ENCODE data around the gene RNF130. TPM values are rescaled to one million over a fixed set of nuclear protein-coding genes. Genes with fewer than 3 reads are reported as not detected.

RNF130 gene
- total and polyA plus RNA-seq, 2 of the 13 experiments (the other 11 are each of a cell fraction or from before 2014, with no cell fraction given), result 28.2 to 28.3 TPM

DNA sequence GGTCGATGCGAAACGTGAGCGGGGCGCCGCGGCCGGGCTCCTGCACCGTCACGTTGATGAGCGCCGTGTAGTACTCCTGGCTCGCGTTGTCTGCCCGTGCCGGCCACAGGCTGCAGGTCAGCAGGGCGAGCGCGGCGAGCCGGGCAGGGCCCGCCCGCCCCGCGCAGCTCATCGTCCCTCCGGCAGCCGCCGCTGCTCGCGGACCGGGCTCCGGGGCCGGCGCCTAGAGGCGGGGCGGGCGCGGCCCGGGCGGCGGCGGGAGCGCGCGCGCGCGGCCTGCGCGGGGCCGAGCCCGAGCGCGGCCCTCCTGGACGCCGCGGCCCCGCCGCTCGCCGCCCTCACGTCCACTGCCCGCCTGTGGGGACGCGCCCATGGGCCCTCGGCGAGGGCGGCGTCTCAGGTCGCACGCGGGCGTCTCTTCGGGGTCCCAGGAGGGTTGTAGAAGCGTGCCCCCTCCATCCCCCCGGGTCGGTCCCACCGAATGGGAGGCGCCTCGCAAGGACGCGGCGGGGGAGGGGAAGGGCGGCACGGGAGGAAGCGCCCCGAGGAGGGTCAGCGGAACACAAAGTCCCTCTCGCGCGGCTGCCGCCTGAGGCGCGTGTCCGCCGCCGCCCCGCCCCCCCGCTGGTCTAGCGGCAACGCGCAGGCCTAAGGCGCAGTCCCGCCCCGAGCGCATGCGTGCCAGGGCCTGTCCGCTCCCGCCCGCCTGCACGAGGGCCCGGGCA is at the start of gene RNF130 (continued):
- TF ChIP-seq AKNA (CRISPR knock-in tag; IDR thresholded peaks at IDR 0.05; ENCODE audit: borderline replicate concordance) (peak; percentile 97; the same call in 1 of the 2 replicates), ZNF556 (CRISPR knock-in tag; IDR thresholded peaks at IDR 0.05; ENCODE audit: borderline replicate concordance) (peak; percentile 62; the same call in 1 of the 2 replicates), KLF16 (CRISPR knock-in tag; IDR thresholded peaks at IDR 0.05) (0 out of 4 replicates have a peak, but pooled peaks of 1 of the 2 experiments have one; percentile 96), ZNF768 (CRISPR knock-in tag; IDR thresholded peaks at IDR 0.05) (peak; percentile 88; the same call in 1 of the 2 replicates), DMTF1 (CRISPR knock-in tag; IDR thresholded peaks at IDR 0.05) (peak; percentile 95), MZF1 (CRISPR knock-in tag; IDR thresholded peaks at IDR 0.05; ENCODE audit: borderline replicate concordance) (no peak), KLF13 (CRISPR knock-in tag; IDR thresholded peaks at IDR 0.05) (0 out of 2 replicates have a peak, but pooled peaks have one; percentile 87), BHLHE40 (IDR thresholded peaks at IDR 0.05; ENCODE audit: low read length) (peak; percentile 76), CREBL2 (CRISPR knock-in tag; IDR thresholded peaks at IDR 0.05; ENCODE audit: borderline replicate concordance) (peak; percentile 99; the same call in 1 of the 2 replicates), ZNF792 (CRISPR knock-in tag; IDR thresholded peaks at IDR 0.05) (peak; percentile 99), ZNF678 (CRISPR knock-in tag; IDR thresholded peaks at IDR 0.05) (no peak; the same call in 1 of the 2 replicates), GABPB1 (CRISPR knock-in tag; IDR thresholded peaks at IDR 0.05) (peak; percentile 72), ZSCAN21 (CRISPR knock-in tag; IDR thresholded peaks at IDR 0.05; ENCODE audit: borderline replicate concordance) (peak; percentile 95), ZBTB7A (CRISPR knock-in tag; IDR thresholded peaks at IDR 0.05) (peak; percentile 96), TERF1 (CRISPR knock-in tag; IDR thresholded peaks at IDR 0.05) (peak; percentile 91; the same call in 1 of the 2 replicates), ZEB1 (IDR thresholded peaks at IDR 0.05; ENCODE audit: insufficient replicate concordance, low read depth) (no peak), BCLAF1 (IDR thresholded peaks at IDR 0.05) (no peak)
